HS-27A (cell line): ENCODE measurements around the gene SLC6A12.
"Not testable (repeated sequence)": the region's sequence is repeated elsewhere in the genome, so short reads cannot be mapped to it uniquely, and the experiment has no call there.

ENCODE experiments used
- DNase-seq: peaks from one replicate; pipeline ENCODE4 v3.0.0-alpha.2; 2012; ENCODE audit warnings: low read depth, missing footprints

SLC6A12 gene

DNA sequence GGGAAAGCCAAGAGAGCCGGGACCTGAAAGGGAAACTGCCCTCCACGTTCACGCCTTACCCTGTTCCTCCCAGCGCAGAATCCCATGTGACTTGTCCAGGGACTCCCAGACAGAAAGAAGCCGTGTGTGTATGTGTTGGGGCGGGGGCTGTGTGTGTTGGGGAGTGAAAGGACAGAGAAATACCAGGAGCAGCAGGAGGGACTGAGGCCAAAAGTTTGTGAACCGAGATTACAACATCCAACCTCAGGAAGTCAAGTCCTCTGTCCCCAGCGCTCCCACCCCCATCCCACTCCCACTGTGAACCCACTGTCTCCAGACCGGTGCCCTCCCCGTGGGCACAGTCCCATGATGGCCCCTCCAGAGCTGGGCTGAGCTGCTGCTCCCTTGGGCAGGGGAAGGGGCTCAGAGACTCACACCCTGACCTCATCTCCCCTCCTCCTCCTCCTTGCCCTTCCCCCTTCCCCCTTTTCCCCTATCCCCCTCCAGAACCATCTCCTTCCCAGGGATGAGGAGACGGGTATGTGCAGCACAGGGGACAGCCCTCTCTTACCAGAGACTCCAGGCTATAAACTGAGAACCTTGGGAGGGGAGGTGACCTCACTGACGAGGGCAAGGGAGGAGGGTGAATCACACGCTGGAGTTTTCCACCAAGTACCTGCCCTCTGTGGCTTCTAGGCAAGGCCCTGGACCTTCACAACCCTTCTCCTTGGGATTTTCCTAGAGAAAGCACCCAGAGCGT lies at the start of gene SLC6A12:
SLC6A12 (minus strand) TSS at position 155 of the 739 bp plus-strand sequence. CDS start 4,171 bp downstream, outside the sequence.
- no peak for DNase-seq

DNA sequence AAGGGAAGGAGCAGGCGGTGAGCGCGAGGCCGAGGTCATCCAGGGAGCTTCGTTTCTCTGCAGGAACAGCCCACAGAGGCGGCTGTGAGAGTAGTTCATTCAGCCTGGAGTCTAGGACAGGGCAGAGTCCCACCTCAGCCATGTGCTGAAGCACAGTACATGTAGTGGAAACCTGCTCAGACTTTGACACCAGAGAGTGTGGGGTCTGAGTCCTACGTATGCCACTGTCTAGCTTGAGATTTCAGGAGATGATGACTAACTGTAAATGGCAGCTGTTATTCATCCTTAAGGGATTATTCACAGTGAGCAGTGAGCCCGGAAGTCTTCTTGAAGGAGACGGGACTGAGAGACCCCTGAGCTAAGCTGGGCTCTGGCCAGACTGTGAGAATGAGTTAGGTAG lies 49.6 kb upstream of the SLC6A12 start:
- peak; percentile 17 for DNase-seq

DNA sequence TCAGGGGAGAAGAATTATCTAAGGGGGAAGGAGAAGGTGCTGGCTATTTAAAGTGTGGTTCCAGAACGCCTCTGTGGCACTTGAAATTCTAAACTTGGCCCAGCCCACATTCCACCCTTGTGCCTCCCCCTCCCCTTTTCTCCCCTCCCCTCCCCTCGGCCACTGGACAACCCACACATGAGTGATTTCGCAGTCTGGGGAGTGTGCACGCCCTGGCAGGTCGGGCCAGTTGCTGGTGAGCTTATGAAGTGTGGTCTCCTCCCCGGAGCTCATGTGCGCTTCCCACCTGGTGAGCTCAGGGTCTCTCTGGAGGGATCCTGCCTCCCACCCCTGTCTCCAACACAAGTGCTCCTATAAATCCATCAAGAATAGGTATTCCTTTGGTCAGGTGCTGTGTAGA lies 48.9 kb upstream of the SLC6A12 start, which contains the start of gene SLC6A13:
SLC6A13 (minus strand) TSS at position 20 of the 400 bp plus-strand sequence. CDS start 2,784 bp downstream, outside the sequence.
- no peak for DNase-seq

DNA sequence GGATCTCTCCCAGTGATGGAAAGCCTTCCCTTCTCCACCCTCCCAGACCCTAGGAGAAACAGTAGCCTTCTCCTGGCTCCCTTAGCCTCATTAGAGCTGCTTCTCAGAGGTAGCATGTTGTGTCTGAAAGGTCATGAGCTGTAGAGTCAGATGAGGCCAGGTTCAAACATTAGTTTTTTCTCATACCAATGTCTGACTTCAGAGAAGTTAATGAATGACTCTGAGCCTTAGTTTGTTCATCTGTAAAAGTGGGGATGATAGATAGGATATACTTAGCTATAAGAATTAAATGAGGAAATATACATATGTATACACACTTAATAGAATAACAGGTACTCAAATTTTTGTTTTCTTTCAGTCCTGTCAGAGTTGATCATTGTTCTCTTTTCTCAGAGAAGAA lies 48.2 kb upstream of the SLC6A12 start:
- no peak for DNase-seq

DNA sequence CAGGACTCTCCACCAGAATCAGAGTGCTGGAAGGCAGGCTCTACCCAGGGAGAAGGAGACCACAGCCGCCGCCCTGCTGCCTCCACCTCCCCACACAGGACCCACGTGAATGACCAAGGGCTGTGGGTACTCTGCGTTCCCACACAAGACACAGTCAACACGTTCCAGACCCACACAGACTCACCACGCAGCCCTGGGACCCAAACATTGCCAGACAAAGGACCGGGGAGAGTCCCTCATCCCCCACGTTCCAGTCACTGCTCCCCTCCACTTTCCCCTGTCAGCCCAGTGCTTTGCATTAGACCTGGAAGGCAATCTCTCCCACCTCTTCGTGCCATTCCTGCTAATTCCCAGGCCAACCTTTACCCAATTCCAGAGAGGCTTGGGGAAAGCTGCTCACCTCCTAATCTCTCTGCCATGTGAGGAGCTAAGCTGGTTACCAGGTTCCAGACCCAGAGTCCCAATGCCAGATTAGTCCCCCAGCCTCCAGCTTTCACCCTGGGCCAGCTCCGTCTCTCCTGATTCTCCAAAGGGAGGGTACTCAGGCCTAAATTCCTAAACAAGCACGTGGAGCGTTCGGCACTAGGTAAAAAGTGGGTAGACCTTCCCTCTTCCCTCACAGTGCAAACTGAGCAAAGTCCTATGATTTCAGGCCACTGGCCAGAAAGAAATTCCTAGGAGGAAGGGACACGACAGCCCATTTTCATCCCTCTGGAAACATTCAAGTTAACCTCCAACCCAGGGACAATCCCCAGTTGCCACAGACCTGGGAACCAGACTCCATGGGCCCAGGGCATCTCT lies 43.8 kb upstream of the SLC6A12 start:
- DNase-seq: no peak

DNA sequence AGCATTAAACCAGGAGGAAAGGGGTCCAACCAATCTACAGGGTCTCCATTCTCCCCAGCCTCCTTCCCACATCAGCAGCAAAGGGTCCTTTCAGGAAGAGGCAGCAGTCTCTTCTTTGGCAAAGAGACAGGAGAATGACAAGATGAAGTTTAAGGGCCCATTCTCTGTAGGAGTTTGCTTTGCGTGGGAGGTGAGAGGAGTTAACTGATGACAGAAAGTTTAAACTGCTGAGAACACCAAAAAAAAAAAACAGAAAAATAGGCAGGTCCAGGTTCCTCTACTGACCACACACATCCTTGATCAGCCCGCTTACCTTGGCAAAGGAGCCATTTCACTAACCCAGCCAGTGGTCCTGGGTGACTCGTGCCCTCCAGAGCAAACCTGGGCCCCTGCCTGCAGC lies 43.0 kb upstream of the SLC6A12 start:
- no peak for DNase-seq

DNA sequence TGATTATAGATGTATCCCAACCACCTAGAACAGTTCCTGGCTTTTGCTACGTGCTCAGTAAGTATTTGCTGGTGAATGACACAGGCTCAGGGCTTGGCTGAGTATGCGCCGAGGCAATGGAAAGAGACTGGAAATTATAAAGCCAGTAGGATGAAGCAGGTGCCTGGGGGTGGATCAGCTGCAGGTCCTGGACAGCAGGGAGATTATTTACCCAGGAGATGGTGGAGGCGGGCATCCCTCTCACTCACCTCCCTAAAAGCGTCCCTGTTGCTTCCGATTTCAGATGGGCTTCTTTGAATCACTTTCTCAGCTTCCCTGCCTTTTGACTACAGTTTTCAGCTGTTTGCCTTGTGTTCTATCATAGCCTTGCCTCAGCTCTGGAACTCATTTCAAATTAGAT lies 42.3 kb upstream of the SLC6A12 start:
- DNase-seq: no peak

DNA sequence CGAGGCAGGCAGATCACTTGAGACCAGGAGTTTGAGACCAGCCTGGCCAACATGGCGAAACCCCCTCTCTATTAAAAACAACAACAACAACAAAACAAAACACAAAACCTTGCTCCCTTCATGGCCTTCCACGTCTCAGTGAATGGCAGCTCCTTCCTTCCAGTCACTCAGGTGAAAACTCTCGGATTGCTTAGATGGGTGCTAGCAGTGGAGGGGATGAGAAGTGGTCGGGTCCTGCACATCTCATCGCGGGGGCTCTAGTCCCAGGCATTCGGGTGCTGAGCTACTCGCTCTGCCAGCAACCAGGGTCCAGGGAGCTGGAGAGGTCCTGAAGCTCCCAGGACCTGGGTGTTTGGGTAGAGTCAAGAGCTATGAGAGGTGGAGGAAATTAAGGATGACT lies 41.0 kb upstream of the SLC6A12 start:
- no peak for DNase-seq

DNA sequence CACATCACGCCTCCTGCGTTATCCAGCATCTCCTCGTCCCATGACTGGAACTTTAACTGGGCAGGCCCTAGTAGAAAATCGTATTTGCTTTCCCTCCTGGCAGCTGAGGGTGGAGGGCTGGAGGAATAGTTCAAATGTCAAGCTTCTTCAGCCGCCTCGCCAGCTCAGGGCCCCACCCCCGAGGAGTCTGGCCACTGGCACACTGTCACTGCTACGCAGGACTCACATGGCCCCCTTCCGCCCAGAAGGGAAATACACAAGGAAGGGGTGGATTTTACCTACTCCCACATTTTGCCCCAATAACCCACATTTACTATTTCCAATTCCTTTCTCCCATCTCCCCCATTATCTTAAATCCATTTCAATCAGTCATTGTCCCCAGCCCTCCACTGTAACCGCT lies 40.1 kb upstream of the SLC6A12 start:
- DNase-seq: no peak

DNA sequence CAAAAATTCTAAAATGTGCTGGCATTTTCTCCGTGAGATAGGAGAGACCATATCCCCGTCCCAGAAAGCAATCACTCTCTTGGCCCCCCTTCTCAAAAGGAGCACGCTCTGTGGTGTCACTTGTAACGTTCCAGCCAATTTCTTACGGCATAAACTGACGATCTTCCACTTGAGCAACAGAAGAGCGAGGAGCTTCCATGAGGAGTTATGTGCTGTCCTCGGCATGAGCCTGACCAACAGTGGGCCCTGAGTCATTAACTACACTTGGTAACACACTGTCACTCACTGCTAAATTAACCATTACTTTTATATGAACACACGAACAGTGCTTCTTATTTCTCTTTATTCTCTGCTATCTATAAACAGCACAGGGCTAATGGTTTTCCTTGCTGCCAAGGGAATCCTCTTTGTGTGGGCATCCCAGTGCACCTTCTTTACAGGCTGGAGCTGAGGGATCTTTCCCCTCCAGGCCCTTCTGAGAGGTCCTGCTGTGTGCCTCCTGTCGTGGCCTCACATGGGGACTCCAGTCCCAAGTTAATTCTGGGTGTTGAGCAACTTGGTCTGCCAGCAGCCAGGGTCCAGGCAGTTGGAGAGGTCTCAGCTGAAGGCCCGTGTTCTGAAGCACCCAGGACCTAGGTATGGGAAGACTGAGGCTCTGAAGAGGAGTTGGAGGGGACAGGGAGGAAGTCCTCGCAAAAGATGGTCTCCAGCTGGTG lies 39.3 kb upstream of the SLC6A12 start:
- no peak for DNase-seq

DNA sequence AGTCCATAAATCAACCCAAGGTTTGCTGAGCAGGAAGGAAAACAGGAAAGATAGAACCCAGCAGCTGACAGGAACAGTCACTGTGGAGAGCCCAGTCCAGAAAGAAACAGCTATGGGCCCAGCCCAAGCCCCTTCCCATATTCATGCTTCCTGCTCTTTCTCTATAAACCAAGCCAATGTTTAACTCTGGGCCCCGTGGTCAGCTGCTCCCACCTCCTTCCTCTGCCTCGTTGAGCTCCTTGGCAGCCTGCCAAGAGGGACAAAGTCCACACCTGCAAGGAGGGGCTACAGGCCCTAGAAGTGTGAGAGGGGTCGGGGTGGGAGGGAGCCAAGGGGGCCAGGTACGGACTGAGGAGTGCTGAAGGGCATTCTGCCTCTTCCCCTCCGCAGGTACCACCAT lies 38.7 kb upstream of the SLC6A12 start:
- DNase-seq: no peak

DNA sequence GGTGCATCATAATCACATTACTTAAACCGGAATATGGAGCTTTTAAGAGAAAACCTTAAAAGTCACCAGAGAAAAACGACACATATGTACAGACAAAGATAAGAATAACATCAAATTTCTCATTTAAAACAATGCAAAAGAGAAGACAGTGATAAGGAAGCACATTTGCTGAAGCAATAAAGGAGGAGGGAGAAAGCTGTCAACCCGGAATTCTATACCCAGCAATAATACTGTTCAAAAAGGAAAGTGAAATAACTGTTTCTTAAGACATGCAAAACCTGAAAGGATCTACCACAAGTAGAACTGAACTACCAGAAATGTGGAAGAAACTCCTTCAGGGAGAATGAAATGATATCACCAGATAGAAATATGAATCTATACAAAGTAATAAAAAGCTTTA lies 33.3 kb upstream of the SLC6A12 start:
- no peak for DNase-seq

DNA sequence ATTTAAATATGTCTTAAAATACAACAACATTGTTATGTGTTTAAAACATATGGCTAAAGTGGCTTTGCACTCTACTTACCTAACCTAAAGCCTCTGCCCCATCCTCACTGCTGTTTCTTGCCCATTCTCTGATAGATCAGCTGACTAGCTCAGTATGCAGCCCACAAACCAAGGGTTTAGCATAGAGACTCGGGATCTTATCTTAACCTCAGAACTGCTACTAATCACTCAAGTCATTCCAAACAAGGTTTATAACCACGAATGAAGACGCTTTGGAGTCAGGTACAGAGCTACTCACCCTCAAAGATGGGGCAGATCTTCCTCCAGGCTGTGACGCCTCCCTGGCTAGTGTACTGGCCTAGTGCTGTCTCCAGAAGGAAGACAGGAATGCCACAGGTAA lies 29.4 kb upstream of the SLC6A12 start:
- no peak for DNase-seq

DNA sequence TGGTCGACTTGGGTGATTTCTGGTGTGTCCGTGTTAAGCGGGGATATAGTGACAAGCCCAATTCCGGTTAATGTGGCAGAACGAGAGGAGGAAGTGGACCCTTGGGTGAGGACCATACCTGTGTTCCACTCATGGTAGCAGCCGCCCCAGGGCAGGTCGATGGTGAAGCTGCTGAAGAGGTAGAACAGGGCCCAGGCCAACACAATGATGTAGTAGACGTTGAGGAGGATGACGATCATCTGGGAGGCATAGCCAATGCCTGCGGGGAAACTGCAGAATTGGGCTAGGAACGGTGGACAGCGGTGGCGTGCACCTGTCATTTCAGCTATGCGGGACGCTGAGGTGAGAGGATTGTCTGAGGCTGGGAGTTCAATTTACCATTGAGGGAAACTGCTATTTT lies 28.5 kb upstream of the SLC6A12 start:
- DNase-seq: no peak

DNA sequence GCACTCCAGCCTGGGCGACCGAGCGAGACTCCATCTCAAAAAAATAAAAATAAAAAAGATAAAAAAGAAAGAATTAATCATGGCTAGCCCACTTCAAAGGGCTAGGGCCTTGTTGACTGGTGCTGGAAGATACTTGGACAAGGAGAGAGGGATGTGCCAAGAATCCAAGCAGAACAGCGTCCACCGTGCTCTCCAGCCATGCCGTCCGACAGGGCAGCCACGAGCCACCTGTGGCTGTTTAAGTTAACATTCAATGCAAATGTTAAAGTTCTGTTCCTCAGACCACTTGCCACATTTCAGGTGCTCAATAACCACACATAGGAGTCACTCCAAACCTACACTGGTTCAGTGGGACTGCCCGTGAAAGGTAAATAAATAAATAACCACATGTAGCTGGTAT lies 27.3 kb upstream of the SLC6A12 start:
- DNase-seq: no peak

DNA sequence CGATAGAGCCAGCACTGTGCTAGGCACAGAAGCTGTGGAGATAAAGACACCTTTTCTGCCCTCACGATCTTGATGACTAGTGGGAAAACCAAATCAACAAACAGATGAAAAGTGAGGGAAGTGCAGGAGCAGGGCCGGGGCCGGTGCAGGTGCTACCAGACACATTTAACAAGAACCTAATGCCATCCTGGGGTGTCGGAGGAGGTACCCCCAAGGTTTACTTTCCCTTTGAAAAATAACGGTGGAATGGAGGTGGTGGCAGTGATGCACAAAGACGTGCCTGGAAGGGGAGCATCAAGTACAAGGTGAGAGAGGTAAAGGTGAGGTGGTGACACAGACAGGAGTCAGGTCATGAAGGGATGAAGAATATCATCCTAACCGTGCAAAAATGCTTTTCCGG lies 26.6 kb upstream of the SLC6A12 start:
- DNase-seq: no peak

DNA sequence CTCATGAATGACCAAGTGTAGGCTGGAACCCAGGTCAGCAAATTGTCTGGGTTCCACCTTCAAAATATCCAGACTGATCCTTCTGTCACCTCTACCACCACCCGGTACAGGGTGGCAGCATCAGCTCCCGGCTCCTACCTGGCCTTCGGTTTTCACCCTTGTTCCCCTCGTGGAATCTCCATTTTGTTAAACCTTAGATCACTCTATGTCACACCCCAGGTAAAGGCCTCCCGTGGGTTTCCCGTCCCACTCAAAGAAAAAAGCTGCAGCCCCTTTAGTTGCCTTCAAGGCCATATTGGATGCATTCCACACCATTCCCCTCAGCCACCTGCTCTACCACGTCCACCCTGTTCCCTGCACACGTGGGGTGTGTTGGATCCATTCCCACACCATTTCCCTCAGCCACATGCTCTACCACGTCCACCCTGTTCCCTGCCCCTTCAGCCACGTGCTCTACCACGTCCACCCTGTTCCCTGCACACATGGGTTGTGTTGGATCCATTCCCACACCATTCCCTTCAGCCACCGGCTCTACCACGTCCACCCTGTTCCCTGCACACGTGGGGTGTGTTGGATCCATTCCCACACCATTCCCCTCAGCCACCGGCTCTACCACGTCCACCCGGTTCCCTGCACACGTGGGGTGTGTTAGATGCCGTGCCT lies 24.9 kb upstream of the SLC6A12 start:
- DNase-seq: no peak

DNA sequence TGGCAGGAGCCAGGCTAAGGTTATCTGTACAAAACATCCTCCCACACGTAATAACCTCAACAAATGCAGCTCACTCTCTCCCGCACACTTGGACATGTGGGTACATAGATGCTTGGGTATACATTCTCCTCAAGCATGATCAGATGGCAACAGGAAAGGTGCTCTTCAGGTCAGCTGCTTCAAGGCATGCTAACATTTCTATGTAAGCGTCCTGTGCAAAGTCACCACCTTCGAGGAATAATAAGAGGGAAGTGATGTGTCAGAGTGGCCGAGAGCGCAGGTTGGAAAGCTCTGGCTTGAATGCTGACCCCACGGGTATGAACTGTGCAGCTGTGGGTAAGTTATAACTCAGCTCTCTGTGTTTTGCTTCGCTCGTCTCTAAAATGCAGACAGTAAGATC lies 24.2 kb upstream of the SLC6A12 start:
- no peak for DNase-seq

DNA sequence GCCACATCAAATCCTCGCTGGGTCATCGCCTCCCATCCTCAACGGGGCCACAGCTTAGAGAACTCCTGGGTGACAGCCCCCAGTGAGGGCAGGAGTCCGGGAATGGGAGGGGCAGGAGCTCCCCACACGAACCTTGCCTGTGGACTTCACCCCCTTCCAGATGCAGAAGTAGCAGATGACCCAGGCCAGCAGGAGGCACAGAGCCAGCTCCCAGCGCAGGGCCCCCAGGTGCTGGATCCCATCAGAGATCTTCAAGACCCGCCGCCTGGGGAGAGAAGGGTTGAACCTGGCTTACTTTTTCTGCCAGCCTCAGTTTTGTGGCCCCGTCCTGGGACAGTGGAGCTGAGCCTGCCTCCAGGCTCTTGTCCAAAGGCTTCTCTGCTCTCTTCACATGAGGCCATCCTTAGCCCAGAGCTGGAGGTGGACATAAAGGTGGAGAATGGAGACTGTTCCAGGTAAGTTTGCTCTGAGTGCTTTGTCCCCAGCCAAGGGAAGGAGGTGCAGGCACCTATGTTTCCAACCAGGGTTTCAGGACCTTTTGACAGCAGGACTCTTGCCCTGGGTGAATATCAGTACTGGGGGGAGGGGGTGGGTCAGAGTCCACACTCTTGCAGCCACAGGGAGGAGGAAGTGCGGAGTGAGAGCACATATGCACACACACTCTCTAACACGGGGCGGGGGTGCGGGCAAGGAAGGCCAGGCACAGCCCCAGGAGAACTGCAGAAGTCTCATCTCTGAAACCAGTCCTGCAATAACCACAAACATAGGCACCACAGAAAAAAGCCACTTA lies 23.3 kb upstream of the SLC6A12 start:
- no peak for DNase-seq

DNA sequence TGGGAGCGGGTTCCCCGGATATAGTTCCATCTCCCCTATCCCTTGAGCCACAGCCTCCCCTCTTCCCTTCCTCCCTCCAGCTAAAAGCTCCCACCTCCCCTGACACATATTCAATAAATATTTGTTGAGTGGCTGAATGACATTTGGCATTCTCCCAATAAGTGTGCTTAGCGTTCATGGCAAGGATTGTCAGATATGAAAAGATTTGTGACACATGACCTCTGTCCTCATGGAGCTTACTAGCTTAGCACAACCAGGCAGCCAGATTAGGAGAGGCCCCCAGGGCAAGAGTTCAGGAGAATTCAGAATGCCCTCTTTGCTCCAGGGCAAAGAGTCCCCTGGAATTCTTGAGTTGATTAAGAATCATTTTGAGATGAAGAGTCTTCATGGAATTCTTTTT lies 22.5 kb upstream of the SLC6A12 start:
- DNase-seq: no peak

DNA sequence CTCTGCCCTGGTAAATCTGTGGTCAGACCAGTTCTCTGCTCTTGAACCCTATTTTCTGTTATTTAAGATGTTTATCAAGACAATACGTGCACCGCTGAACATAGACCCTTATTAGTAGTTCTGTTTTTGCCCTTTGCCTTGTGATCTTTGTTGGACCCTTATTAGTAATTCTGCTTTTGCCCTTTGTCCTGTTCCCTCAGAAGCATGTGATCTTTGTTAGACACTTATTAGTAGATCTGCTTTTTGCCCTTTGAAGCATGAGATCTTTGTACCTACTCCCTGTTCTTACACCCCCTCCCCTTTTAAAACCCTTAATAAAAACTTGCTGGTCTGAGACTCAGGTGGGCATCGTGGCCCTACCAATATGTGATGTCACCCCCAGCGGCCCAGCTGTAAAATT lies 22.0 kb upstream of the SLC6A12 start:
- DNase-seq: not testable (repeated sequence)
